B cell (primary cell): Measurements from ENCODE around the gene CAMTA1. TPM values are rescaled to one million over a fixed set of nuclear protein-coding genes. Genes with fewer than 3 reads are reported as not detected.

Experiments
- ATAC-seq: fragments of 200-7000 bp; cut with Tn5 transposase; one replicate; pipeline ENCODE4 v1.10.0; 2021; ENCODE audit warnings: low read depth, mild to moderate bottlenecking, moderate number of reproducible peaks, moderate library complexity
- CTCF ChIA-PET: fragments of 350-600 bp; sonication (Branson Sonifier 250); formaldehyde crosslinking; loops from one replicate; lab custom pipeline; 2021; ENCODE audit warnings: antibody characterized with exemption, inconsistent platforms; lab: Charles Lee
- POLR2A ChIA-PET: fragments of 350-600 bp; sonication (Branson Sonifier 250); formaldehyde crosslinking; loops from one replicate; lab custom pipeline; 2021; ENCODE audit warnings: antibody characterized with exemption; lab: Charles Lee
- DNase-seq: peaks from one replicate; pipeline ENCODE4 v3.0.0; 2013
- H2AFZ ChIP-seq: 2 replicates; pipeline ENCODE4 v1.6.1; 2012; ENCODE audit warnings: mild to moderate bottlenecking, low read depth, low read length; ENCODE audit not compliant: insufficient read depth, poor library complexity, severe bottlenecking
- H3K27ac ChIP-seq, 2 donors: 1 replicate in 1 of 2; 2 replicates in 1 of 2; pipeline ENCODE4 v1.5.1; 2012 to 2013; ENCODE audit warnings: low read length in 2 of 2, mild to moderate bottlenecking in 2 of 2, moderate library complexity in 1 of 2
- H3K27me3 ChIP-seq, 4 experiments: fragments of 200-600 bp in 1 of 4; sonication (generic) in 1 of 4; replicated peaks in 1 of 4; 1 replicate in 2 of 4; 2 replicates in 2 of 4; pipeline versions ENCODE4 v1.6.1 to v1.7.0; 2013 to 2016; ENCODE audit warnings: low read length in 3 of 4, mild to moderate bottlenecking in 2 of 4, mixed read lengths in 1 of 4, moderate library complexity in 1 of 4; ENCODE audit not compliant: insufficient read depth in 4 of 4, control insufficient read depth in 3 of 4; ENCODE audit errors: control extremely low read depth in 1 of 4
- H3K36me3 ChIP-seq, 2 experiments: replicated peaks in 1 of 2; 1 replicate in 1 of 2; 2 replicates in 1 of 2; pipeline versions ENCODE4 v1.6.1 to v1.7.1; 2013; ENCODE audit warnings: low read length in 1 of 2; ENCODE audit not compliant: insufficient read depth in 2 of 2, control insufficient read depth in 1 of 2; ENCODE audit errors: control extremely low read depth in 1 of 2, extremely low read depth in 1 of 2
- H3K4me1 ChIP-seq, 2 donors: fragments of 200-600 bp in 1 of 2; sonication (generic) in 1 of 2; 1 replicate in 1 of 2; 2 replicates in 1 of 2; pipeline versions ENCODE4 v1.5.1 to v1.6.1; 2013 to 2017; ENCODE audit warnings: low read length in 2 of 2; ENCODE audit not compliant: control insufficient read depth in 2 of 2, insufficient read depth in 2 of 2
- H3K4me2 ChIP-seq: replicated peaks from 2 replicates; pipeline ENCODE3; 2012; ENCODE audit warnings: mild to moderate bottlenecking, low read depth, low read length; ENCODE audit not compliant: poor library complexity, severe bottlenecking
- H3K4me3 ChIP-seq, 5 experiments: fragments of 200-600 bp in 1 of 5; sonication (generic) in 1 of 5; 1 replicate in 3 of 5; 2 replicates in 2 of 5; pipeline versions ENCODE4 v1.5.1 to v1.7.0; 2011 to 2016; ENCODE audit warnings: low read length in 4 of 5, mild to moderate bottlenecking in 4 of 5, low read depth in 2 of 5, control low read depth in 1 of 5, moderate library complexity in 1 of 5; ENCODE audit not compliant: insufficient read depth in 1 of 5; ENCODE audit errors: control extremely low read depth in 1 of 5, extremely low read depth in 1 of 5
- H3K79me2 ChIP-seq: fragments of 200-600 bp; sonication (generic); one replicate; pipeline ENCODE4 v1.6.0; 2016; ENCODE audit warnings: low read length; ENCODE audit not compliant: control insufficient read depth, insufficient read depth
- H3K9ac ChIP-seq: fragments of 200-600 bp; sonication (generic); 2 replicates; pipeline ENCODE4 v1.6.1; 2017; ENCODE audit warnings: mild to moderate bottlenecking, low read length, moderate library complexity
- H3K9me3 ChIP-seq, 3 donors: one replicate each; pipeline versions ENCODE4 v1.6.1 to v1.7.1; 2013; ENCODE audit warnings: low read length in 2 of 3; ENCODE audit not compliant: control insufficient read depth in 2 of 3, insufficient read depth in 1 of 3; ENCODE audit errors: control extremely low read depth in 1 of 3
- H4K20me1 ChIP-seq: 2 replicates; pipeline ENCODE4 v1.6.0; 2012; ENCODE audit warnings: mild to moderate bottlenecking, low read length; ENCODE audit not compliant: insufficient read depth, control insufficient read depth, poor library complexity, severe bottlenecking
- H3K27ac Mint-ChIP-seq: one replicate; pipeline ENCODE4 v1.8.0; 2021; ENCODE audit warnings: mixed read lengths
- H3K27me3 Mint-ChIP-seq: one replicate; pipeline ENCODE4 v1.8.0; 2021; ENCODE audit warnings: mixed read lengths
- H3K4me1 Mint-ChIP-seq: one replicate; pipeline ENCODE4 v1.8.0; 2021; ENCODE audit warnings: mixed read lengths
- H3K4me3 Mint-ChIP-seq: one replicate; pipeline ENCODE4 v1.8.0; 2021; ENCODE audit warnings: mixed read lengths
- H3K9me3 Mint-ChIP-seq: one replicate; pipeline ENCODE4 v1.8.0; 2022; ENCODE audit warnings: mixed read lengths; ENCODE audit not compliant: insufficient read depth
- EZH2 ChIP-seq: IDR thresholded peaks from 2 replicates; pipeline ENCODE4 v1.6.1; 2012; ENCODE audit warnings: borderline replicate concordance, low read depth, mild to moderate bottlenecking, moderate library complexity, low read length; ENCODE audit not compliant: insufficient read depth, poor library complexity, severe bottlenecking
- WGBS: methylation state at CpG from one replicate; pipeline ENCODE4 v1.1.5; 2013; ENCODE audit warnings: missing lambda C conversion rate; ENCODE audit not compliant: insufficient coverage; 5-methylcytosine and 5-hydroxymethylcytosine counted together
- intact Hi-C: fragments of 100-400 bp; cut with micrococcal nuclease; formaldehyde crosslinking; loops from one replicate; pipeline ENCODE4 v1.10.0; 2022
- polyA plus RNA-seq: library from polyadenylated mRNA; depleted of rRNA; stranded (reverse); fragments of >200 nt; gene quantifications from 2 replicates; pipeline ENCODE4 v1.2.3, GENCODE V29; 2012
- total RNA-seq, 2 donors: library from RNA; stranded (reverse); fragments of 120-200 nt in 1 of 2; gene quantifications; 1 replicate in 1 of 2; 2 replicates in 1 of 2; pipeline versions ENCODE4 v1.2.3 to v1.2.4, GENCODE V29; 2013 to 2022
- TF ChIP-seq, protein P1 (sequence below): fragments of 200-600 bp; IDR thresholded peaks from one replicate; pipeline ENCODE4 v1.8.0; 2022; ENCODE audit warnings: antibody characterized with exemption, mild to moderate bottlenecking

The CAMTA1 gene
- total and polyA plus RNA-seq, 2 donors (not counting 1 experiment from before 2014, with no cell fraction given): 42.2 to 45.7 TPM

DNA sequence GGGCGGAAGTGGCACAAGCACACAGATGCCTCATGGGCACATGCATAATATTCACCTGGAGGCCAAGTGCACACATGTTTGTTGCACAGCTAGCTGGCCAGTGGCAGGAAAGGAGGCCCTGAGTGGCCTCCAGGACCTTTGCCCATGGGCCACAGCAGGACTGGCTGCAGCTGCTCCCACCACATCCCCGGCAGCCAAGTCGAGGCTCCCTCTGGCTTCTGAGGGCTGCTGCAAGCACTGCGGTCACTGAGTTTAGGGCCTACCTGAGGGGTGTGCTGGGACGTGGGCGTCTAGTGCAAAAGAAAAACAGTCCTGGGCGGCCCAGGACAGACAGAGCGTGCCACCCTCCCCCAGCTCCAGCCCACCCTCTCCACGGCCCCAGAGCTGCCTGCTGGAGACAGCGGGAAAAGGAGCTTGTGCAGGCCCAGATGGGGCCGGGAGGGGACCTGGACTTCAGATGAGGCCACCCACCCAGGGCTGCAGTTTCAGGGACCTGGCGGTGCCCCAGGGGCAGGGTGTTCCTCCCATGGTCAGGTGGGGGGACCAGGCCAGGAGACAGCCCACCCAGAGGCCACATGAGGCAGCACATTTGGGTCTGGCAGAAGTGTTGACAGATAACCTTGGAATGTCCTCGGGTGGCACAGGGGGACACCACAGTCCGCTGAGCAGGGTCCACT, 720.0 kb downstream of the CAMTA1 start:
- TF ChIP-seq EZH2: no peak
- TF ChIP-seq, protein P1, sequence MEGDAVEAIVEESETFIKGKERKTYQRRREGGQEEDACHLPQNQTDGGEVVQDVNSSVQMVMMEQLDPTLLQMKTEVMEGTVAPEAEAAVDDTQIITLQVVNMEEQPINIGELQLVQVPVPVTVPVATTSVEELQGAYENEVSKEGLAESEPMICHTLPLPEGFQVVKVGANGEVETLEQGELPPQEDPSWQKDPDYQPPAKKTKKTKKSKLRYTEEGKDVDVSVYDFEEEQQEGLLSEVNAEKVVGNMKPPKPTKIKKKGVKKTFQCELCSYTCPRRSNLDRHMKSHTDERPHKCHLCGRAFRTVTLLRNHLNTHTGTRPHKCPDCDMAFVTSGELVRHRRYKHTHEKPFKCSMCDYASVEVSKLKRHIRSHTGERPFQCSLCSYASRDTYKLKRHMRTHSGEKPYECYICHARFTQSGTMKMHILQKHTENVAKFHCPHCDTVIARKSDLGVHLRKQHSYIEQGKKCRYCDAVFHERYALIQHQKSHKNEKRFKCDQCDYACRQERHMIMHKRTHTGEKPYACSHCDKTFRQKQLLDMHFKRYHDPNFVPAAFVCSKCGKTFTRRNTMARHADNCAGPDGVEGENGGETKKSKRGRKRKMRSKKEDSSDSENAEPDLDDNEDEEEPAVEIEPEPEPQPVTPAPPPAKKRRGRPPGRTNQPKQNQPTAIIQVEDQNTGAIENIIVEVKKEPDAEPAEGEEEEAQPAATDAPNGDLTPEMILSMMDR: no peak
- H3K27ac Mint-ChIP-seq: no peak overlapping the region
- POLR2A ChIA-PET: no interaction called here
- Histone ChIP-seq H3K9ac (no peak overlapping the region), H3K4me3 (no peak overlapping the region), H3K4me1 (no peaks in the 10 kb centered on the region), H4K20me1 (no peaks in the 10 kb centered on the region), H2AFZ (no peak overlapping the region), H3K9me3 (peaks cover 0 to 13% (median 0%) of the 10 kb centered on the region in 3 donors), H3K27me3 (no peaks in the 10 kb centered on the region), H3K4me2 (no peak overlapping the region), H3K27ac (no peak overlapping the region), H3K79me2 (no peaks in the 10 kb centered on the region), H3K36me3 (no peaks in the 10 kb centered on the region)
- H3K9me3 Mint-ChIP-seq: no peaks in the 10 kb centered on the region
- no peaks in the 10 kb centered on the region for H3K27me3 Mint-ChIP-seq
- H3K4me3 Mint-ChIP-seq: no peak overlapping the region
- WGBS: 95% methylated on average over 14 of the region's 14 CpGs
- no peaks in the 10 kb centered on the region for H3K4me1 Mint-ChIP-seq
- ATAC-seq (no peak), DNase-seq (no peak)
- intact Hi-C loops: no loop called here
- CTCF ChIA-PET: no interaction called here

DNA sequence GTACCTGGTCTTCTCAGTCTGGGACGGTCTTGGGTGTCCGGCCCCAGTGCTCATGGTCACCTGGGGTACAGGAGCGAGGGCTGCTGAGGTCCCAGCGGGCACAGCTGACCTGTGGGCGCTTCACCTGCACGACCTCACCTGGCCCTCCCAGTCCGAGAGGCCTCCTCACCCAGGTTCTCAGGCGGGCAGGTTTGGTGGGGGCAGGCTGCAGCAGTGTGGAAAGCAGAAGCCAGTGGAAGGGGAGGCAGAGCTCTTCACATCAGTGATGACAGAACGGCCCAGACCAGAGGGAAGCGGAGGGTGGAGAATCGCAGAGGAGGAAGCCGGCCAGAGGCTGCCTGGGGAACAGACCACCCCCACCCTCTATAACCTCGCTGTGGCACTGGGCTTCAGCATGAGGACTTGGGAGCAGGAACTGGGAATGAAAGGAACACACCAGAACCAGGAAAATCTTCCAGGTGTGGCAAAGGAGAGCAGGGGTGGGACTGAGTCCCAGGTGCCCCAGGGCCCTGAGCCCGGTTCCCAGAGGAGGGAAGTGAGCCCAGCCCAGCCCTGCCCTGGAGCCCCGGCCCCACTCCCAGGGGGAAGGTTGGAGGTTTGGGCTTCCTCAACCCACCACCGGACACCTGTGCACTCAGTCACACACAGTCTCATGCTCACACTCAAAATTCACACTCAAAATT, 720.7 kb downstream of the CAMTA1 start:
- Mint-ChIP-seq H3K27ac (no peak overlapping the region), H3K9me3 (no peaks in the 10 kb centered on the region), H3K4me1 (no peaks in the 10 kb centered on the region), H3K27me3 (no peaks in the 10 kb centered on the region), H3K4me3 (no peak overlapping the region)
- Histone ChIP-seq H4K20me1 (no peaks in the 10 kb centered on the region), H2AFZ (no peak overlapping the region), H3K4me1 (no peaks in the 10 kb centered on the region), H3K27ac (no peak overlapping the region), H3K36me3 (no peaks in the 10 kb centered on the region), H3K4me3 (no peak overlapping the region), H3K9me3 (peaks cover 0 to 11% (median 0%) of the 10 kb centered on the region in 3 donors), H3K79me2 (no peaks in the 10 kb centered on the region), H3K4me2 (no peak overlapping the region), H3K9ac (no peak overlapping the region), H3K27me3 (no peaks in the 10 kb centered on the region)
- DNase-seq (no peak), ATAC-seq (no peak)
- CTCF ChIA-PET: no interaction called here
- intact Hi-C loops: no loop called here
- POLR2A ChIA-PET: no interaction called here
- WGBS: 66% methylated on average over 9 of the region's 16 CpGs
- TF ChIP-seq EZH2: no peak
- TF ChIP-seq, protein P1: no peak
